AML-193 (cell line): Measurements from ENCODE around the gene P2RX7.

ENCODE experiments used
- DNase-seq, 2 experiments: peaks; one replicate each; lab custom pipeline; 2025; lab: John Stamatoyannopoulos, UW

Gene P2RX7

GRCh38 chr12:121132601-121133481 is at the start of gene P2RX7:
Gene P2RX7 (plus strand): TSS chr12:121132876. CDS start chr12:121132971, 95 bp downstream.
- DNase-seq = peak; percentile 61

- no peak for DNase-seq
Measured at GRCh38 chr12:121084229-121084628, 48.4 kb upstream of the P2RX7 start.

GRCh38 chr12:121085069-121085468 is 47.6 kb upstream of the P2RX7 start:
- DNase-seq = no peak

- no peak for DNase-seq
Measured at GRCh38 chr12:121085506-121086353, 46.9 kb upstream of the P2RX7 start.

- DNase-seq = no peak
Measured at GRCh38 chr12:121086781-121087295, 45.8 kb upstream of the P2RX7 start.

- DNase-seq = no peak
Measured at GRCh38 chr12:121087467-121088194, 45.0 kb upstream of the P2RX7 start.

- DNase-seq = no peak
Measured at GRCh38 chr12:121088195-121088585, 44.5 kb upstream of the P2RX7 start.

- DNase-seq = no peak
Measured at GRCh38 chr12:121089031-121089812, 43.5 kb upstream of the P2RX7 start.

- no peak for DNase-seq
Measured at GRCh38 chr12:121089813-121090430, 42.8 kb upstream of the P2RX7 start.

GRCh38 chr12:121090586-121091514 is 41.8 kb upstream of the P2RX7 start:
- no peak for DNase-seq

GRCh38 chr12:121092034-121092433 is 40.6 kb upstream of the P2RX7 start:
- DNase-seq = no peak

- no peak for DNase-seq
Measured at GRCh38 chr12:121093487-121093891, 39.2 kb upstream of the P2RX7 start.

GRCh38 chr12:121095544-121096198 is 37.0 kb upstream of the P2RX7 start:
- DNase-seq = peak; percentile 54 to 61

- peak; percentile 27 to 43 for DNase-seq
Measured at GRCh38 chr12:121096199-121096798, 36.4 kb upstream of the P2RX7 start.

- DNase-seq = no peak
Measured at GRCh38 chr12:121099779-121100178, 32.9 kb upstream of the P2RX7 start.

- DNase-seq = no peak
Measured at GRCh38 chr12:121102307-121102706, 30.4 kb upstream of the P2RX7 start.

GRCh38 chr12:121107681-121108080 is 25.0 kb upstream of the P2RX7 start:
- no peak for DNase-seq

- no peak for DNase-seq
Measured at GRCh38 chr12:121108492-121108891, 24.2 kb upstream of the P2RX7 start.
